ENCODE data around the gene CDC26. TPM values are rescaled to one million over a fixed set of nuclear protein-coding genes. Genes with fewer than 3 reads are reported as not detected.

The CDC26 gene
- total and polyA plus RNA-seq, 8 donors: 27.8 to 37.2 (median 32.7) TPM

DNA sequence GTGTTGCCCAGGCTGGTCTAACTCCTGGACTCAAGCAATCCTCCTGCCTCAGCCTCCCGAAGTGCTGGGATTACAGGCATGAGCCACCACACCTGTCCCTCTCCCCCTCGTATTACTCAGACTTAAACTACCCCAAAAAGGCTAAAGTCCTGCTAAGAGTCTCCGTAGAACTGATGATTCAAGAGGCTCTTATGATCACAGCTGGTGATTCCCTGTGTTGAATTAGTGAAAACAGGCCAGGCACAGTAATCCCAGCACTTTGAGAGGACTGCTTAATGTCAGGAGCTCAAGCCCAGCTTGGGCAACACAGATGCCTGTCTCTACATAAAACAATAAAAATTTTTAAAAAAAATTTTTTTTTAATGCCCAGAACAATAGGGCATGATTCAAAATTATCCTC lies 9.2 kb downstream of the CDC26 start:
- Histone ChIP-seq H3K27me3 (no peaks in the 10 kb centered on the region), H3K36me3 (peaks cover 0 to 85% of the 10 kb centered on the region in 2 donors), H3K4me1 (no peaks in the 10 kb centered on the region), H3K4me3 (no peak overlapping the region), H3K9me3 (no peaks in the 10 kb centered on the region), H3K27ac (no peak overlapping the region)
- intact Hi-C loops (cut with DNase I): no loop called here
- TF ChIP-seq, protein P1, sequence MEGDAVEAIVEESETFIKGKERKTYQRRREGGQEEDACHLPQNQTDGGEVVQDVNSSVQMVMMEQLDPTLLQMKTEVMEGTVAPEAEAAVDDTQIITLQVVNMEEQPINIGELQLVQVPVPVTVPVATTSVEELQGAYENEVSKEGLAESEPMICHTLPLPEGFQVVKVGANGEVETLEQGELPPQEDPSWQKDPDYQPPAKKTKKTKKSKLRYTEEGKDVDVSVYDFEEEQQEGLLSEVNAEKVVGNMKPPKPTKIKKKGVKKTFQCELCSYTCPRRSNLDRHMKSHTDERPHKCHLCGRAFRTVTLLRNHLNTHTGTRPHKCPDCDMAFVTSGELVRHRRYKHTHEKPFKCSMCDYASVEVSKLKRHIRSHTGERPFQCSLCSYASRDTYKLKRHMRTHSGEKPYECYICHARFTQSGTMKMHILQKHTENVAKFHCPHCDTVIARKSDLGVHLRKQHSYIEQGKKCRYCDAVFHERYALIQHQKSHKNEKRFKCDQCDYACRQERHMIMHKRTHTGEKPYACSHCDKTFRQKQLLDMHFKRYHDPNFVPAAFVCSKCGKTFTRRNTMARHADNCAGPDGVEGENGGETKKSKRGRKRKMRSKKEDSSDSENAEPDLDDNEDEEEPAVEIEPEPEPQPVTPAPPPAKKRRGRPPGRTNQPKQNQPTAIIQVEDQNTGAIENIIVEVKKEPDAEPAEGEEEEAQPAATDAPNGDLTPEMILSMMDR (IDR thresholded peaks at IDR 0.05): no peak
- no peak for DNase-seq
- ATAC-seq: no peak

DNA sequence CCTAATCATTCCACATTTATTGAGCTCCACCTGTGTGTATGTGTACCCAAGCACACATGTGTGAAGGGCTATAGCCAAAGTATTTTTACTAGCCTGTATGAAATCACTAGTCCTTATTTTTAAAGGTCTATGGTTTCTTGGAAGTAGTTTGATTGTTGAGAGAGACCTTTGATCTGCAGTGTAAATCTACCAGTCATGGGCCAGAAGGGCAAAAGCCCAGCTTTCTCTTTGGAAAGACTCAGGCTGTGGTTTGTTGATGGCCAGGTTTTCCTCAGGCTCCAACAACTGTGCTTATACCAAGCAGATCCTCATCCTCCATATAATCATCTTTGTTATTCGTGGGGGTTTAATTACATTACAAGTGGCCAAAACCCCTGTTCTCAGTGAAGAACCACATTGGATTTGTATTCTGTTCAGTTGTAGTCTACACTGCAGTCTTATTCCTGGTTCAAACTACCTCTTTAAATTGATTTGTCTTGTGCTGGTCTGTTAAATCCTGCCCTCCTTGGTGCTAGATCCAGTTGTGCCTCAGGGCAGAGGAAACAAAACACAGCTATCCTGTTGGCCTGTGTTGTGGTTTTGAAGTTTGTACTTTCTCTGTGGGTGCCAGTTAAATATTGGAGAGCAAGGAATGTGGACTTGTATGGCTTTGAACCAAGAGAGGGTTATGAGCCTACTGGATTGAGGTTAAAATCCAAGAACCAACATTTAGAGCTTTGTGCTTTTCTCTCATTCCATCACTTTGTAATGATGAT lies 13.3 kb downstream of the CDC26 start:
- H3K27me3 ChIP-seq: no peaks in the 10 kb centered on the region
- no peak overlapping the region for H3K27ac ChIP-seq
- no peak for ATAC-seq
- TF ChIP-seq, protein P1 (IDR thresholded peaks at IDR 0.05): no peak
- no peak for DNase-seq
- H3K4me1 ChIP-seq: no peaks in the 10 kb centered on the region
- intact Hi-C loops (cut with DNase I): no loop called here
- H3K9me3 ChIP-seq: no peaks in the 10 kb centered on the region
- no peak overlapping the region for H3K4me3 ChIP-seq
- peaks cover 0 to 85% of the 10 kb centered on the region in 2 donors for H3K36me3 ChIP-seq

DNA sequence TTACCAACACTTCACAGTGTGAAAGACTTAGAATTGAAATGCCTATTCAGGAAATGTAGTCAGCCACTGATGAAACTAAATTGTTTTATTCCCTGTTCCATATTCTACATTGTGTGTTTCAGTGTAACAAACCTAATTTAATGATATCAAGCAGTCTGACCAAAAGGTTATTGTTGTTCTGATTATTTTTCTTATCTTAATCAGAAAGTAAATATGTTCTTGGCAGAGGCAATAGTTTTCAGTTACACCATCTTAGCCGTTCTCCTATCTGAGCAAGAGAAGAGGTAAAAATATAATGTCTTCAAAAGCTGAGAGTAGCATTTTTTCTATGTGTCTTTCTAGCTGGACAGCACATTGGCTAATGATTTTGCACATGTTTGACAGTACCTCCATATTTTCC lies 17.1 kb downstream of the CDC26 start:
- no peak overlapping the region for H3K27ac ChIP-seq
- H3K4me3 ChIP-seq: no peak overlapping the region
- intact Hi-C loops (cut with DNase I): no loop called here
- no peaks in the 10 kb centered on the region for H3K9me3 ChIP-seq
- no peak for DNase-seq
- peaks cover 0 to 9% of the 10 kb centered on the region in 2 donors for H3K4me1 ChIP-seq
- TF ChIP-seq, protein P1 (IDR thresholded peaks at IDR 0.05): no peak
- no peaks in the 10 kb centered on the region for H3K27me3 ChIP-seq
- peaks cover 0 to 73% of the 10 kb centered on the region in 2 donors for H3K36me3 ChIP-seq
- ATAC-seq: no peak

DNA sequence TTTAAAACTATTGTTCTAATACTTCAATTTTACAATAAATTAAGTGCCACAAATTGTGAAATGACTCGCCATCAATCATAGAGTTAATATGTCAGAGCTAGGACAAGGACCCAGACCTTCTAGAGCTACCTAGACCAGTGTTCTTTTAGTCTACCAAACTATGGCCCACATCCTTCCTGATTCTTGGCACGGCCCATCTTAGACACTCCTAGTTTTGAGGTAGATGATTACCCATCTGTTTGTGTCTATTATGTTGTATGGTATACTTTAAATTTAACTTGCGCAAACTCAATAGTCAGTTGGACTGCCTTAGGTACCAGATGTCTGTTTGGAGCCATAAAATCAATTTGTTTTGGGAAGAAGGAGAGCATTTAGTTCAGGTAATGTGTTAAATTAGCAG lies 17.5 kb downstream of the CDC26 start:
- Histone ChIP-seq H3K9me3 (no peaks in the 10 kb centered on the region), H3K4me3 (no peak overlapping the region), H3K36me3 (peaks cover 0 to 69% of the 10 kb centered on the region in 2 donors), H3K27me3 (no peaks in the 10 kb centered on the region), H3K4me1 (peaks cover 0 to 9% of the 10 kb centered on the region in 2 donors), H3K27ac (no peak overlapping the region)
- DNase-seq: no peak
- no peak for ATAC-seq
- TF ChIP-seq, protein P1 (IDR thresholded peaks at IDR 0.05): no peak
- intact Hi-C loops (cut with DNase I): no loop called here

DNA sequence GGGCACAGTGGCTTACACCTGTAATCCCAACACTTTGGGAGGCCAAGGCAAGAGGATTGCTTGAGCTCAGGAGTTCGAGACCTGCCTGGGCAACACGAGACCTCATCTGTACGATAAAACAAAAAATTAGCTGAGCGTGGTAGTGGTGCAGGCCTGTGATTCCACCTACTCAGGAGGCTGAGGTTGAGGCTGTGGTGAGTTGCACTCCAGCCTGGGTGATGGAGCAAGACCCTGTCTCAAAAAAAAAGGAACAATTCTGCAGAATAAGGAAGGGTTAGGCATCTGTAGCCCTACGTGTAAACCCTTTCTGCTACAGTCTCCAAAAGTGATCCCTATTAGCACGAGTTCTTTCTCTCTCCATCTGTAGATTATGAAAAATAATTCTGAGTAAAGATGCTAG lies 19.9 kb downstream of the CDC26 start:
- no peak overlapping the region for H3K4me3 ChIP-seq
- peaks cover 0 to 45% of the 10 kb centered on the region in 2 donors for H3K36me3 ChIP-seq
- no peak for DNase-seq
- TF ChIP-seq, protein P1 (IDR thresholded peaks at IDR 0.05): no peak
- ATAC-seq: peak; percentile 54
- intact Hi-C loops (cut with DNase I): no loop called here
- peaks cover 0 to 3% of the 10 kb centered on the region in 2 donors for H3K9me3 ChIP-seq
- peaks cover 0 to 9% of the 10 kb centered on the region in 2 donors for H3K4me1 ChIP-seq
- H3K27ac ChIP-seq: peak overlapping the region in 1 of 2 donors; percentile 55
- no peaks in the 10 kb centered on the region for H3K27me3 ChIP-seq

Data from left lung (tissue), 10 donors.